Lung (tissue), 12 donors: Measurements from ENCODE around the gene KRT17. TPM values are rescaled to one million over a fixed set of nuclear protein-coding genes. Genes with fewer than 3 reads are reported as not detected.

ENCODE experiments used
- ATAC-seq: fragments of 200-7000 bp; cut with Tn5 transposase; one replicate; pipeline ENCODE4 v1.9.1; 2020; ENCODE audit warnings: moderate number of reproducible peaks; ENCODE audit not compliant: insufficient read depth, low FRiP score
- DNase-seq, 3 donors: peaks; one replicate each; pipeline ENCODE4 v3.0.0-alpha.2; 2013 to 2017
- H3K27ac ChIP-seq, 2 donors: one replicate each; pipeline ENCODE4 v1.5.1; 2013; ENCODE audit warnings: mild to moderate bottlenecking in 2 of 2, moderate library complexity in 2 of 2, control low read depth in 1 of 2, inconsistent platforms in 1 of 2, low read depth in 1 of 2, low read length in 1 of 2
- H3K27me3 ChIP-seq, 3 donors: one replicate each; pipeline ENCODE4 v1.5.1; 2013; ENCODE audit warnings: low read length in 2 of 3; ENCODE audit not compliant: control insufficient read depth in 3 of 3, insufficient read depth in 3 of 3
- H3K36me3 ChIP-seq, 4 donors: one replicate each; pipeline ENCODE4 v1.5.1; 2013; ENCODE audit warnings: low read length in 4 of 4, mild to moderate bottlenecking in 1 of 4, moderate library complexity in 1 of 4; ENCODE audit not compliant: control insufficient read depth in 4 of 4, insufficient read depth in 4 of 4
- H3K4me1 ChIP-seq, 5 donors: one replicate each; pipeline ENCODE4 v1.5.1; 2013; ENCODE audit warnings: low read length in 5 of 5, mild to moderate bottlenecking in 2 of 5, moderate library complexity in 1 of 5; ENCODE audit not compliant: control insufficient read depth in 5 of 5, insufficient read depth in 5 of 5
- H3K4me3 ChIP-seq: one replicate; pipeline ENCODE4 v1.5.1; 2013; ENCODE audit warnings: mild to moderate bottlenecking, control low read depth, moderate library complexity
- H3K9ac ChIP-seq, 2 donors: one replicate each; pipeline ENCODE4 v1.5.1; 2013; ENCODE audit warnings: low read length in 2 of 2, control low read depth in 1 of 2; ENCODE audit not compliant: insufficient read depth in 1 of 2
- H3K9me3 ChIP-seq, 4 donors: one replicate each; pipeline ENCODE4 v1.5.1; 2013; ENCODE audit warnings: low read length in 3 of 4, mild to moderate bottlenecking in 1 of 4, moderate library complexity in 1 of 4; ENCODE audit not compliant: control insufficient read depth in 4 of 4, insufficient read depth in 3 of 4
- WGBS, 2 donors: extraction: QIAGEN DNeasy Blood & Tissue Kit; methylation state at CpG; one replicate each; pipeline ENCODE4 v1.1.7; 2013; 5-methylcytosine and 5-hydroxymethylcytosine counted together
- polyA plus RNA-seq, 2 donors: library from polyadenylated mRNA; stranded (reverse); fragments of 200-250 nt; gene quantifications; one replicate each; pipeline ENCODE4 v1.2.1, GENCODE V29; 2013
- total RNA-seq, 2 donors: library from RNA; depleted of rRNA in 1 of 2; stranded (reverse); fragments of >200 nt in 1 of 2; gene quantifications; one replicate each; pipeline ENCODE4 v1.2.1, GENCODE V29; 2014 to 2021
- TF ChIP-seq, protein P1 (sequence below): IDR thresholded peaks from 2 replicates; pipeline ENCODE4 v1.5.1; 2012; ENCODE audit warnings: mild to moderate bottlenecking; ENCODE audit errors: control extremely low read depth, extremely low read depth
- donor health status: control.
- donor health status: control.
- donor health status: Bipolar disorder and iron deficiency.
- donor health status: healthy.
- donor health status: DM: yes; HTN: yes; CAD: no.

KRT17 gene
- total and polyA plus RNA-seq, 4 donors, result 27.3 to 47.2 (median 42.6) TPM

DNA sequence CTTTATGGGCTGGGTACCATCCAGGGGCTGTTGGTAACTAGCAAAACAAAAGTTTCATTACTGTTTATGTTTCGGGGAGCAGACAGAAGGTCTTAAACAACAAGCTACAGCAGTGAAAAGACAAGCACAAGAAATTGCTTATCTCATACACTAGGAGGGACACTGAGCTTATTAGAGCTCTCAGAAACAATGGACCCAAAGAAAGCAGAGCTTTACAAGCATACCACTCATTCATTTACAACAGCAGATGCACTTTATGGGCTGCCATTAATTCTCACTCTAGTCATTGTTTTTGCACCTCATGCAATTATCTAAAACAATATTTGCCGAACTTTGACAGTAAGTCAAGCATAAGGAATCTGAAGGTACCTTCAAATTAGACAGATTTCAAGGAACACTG lies 21.9 kb downstream of the KRT17 start:
- no peak overlapping the region for H3K9ac ChIP-seq
- no peak overlapping the region for H3K4me3 ChIP-seq
- DNase-seq (no peak), ATAC-seq (no peak)
- H3K27ac ChIP-seq, result no peak overlapping the region
- 74 to 88% methylated on average over 2 of the region's 2 CpGs for WGBS, 2 donors
- H3K27me3 ChIP-seq, result no peaks in the 10 kb centered on the region
- no peaks in the 10 kb centered on the region for H3K36me3 ChIP-seq
- H3K9me3 ChIP-seq, result peaks cover 0 to 3% (median 2%) of the 10 kb centered on the region in 4 donors
- H3K4me1 ChIP-seq, result no peaks in the 10 kb centered on the region
- TF ChIP-seq, protein P1, sequence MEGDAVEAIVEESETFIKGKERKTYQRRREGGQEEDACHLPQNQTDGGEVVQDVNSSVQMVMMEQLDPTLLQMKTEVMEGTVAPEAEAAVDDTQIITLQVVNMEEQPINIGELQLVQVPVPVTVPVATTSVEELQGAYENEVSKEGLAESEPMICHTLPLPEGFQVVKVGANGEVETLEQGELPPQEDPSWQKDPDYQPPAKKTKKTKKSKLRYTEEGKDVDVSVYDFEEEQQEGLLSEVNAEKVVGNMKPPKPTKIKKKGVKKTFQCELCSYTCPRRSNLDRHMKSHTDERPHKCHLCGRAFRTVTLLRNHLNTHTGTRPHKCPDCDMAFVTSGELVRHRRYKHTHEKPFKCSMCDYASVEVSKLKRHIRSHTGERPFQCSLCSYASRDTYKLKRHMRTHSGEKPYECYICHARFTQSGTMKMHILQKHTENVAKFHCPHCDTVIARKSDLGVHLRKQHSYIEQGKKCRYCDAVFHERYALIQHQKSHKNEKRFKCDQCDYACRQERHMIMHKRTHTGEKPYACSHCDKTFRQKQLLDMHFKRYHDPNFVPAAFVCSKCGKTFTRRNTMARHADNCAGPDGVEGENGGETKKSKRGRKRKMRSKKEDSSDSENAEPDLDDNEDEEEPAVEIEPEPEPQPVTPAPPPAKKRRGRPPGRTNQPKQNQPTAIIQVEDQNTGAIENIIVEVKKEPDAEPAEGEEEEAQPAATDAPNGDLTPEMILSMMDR, result no peak

DNA sequence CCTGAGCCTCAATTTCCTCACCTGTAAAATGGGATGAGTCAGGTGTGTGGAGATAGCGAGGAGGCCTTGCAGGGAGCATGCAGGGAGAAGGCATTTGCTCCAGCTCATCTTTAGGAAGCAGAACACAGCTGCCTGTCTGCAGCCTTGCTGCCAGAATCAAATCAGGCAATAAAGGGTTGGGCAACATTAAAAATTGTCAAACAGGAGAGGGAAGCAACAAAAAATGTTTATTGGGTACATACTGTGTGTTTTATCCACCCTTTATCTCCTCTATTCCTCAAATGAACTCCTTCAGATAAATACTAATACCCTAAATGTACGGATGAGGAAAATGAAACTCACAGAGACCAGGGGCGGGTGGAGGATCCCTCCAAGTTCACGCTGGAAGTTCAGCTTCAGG lies 24.1 kb downstream of the KRT17 start:
- Histone ChIP-seq H3K9me3 (no peaks in the 10 kb centered on the region), H3K9ac (no peak overlapping the region), H3K4me3 (no peak overlapping the region), H3K36me3 (no peaks in the 10 kb centered on the region), H3K4me1 (no peaks in the 10 kb centered on the region), H3K27me3 (no peaks in the 10 kb centered on the region), H3K27ac (no peak overlapping the region)
- DNase-seq (no peak), ATAC-seq (no peak)
- TF ChIP-seq, protein P1, result no peak
- 71 to 76% methylated on average over 4 of the region's 4 CpGs for WGBS, 2 donors

DNA sequence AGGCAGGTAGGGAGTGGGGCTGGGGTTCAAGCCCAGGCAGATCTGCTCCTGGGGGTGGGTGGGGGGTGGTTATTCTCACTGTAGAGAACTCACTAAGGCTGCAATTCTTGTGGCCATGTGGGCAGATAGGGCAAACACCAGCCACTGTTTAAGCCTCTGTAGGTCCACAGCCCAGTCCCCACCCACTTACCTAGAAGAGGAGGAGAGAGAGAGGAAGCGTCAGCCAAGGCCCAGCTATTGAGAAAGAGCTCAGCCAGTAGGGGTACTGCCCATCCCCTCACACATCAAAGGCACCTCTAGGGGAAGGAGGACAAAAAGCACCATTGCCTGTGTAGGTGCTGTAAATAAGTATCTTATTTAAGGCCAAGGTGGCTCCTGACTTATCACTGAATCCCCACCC lies 24.7 kb downstream of the KRT17 start:
- Histone ChIP-seq H3K9me3 (no peaks in the 10 kb centered on the region), H3K27ac (no peak overlapping the region), H3K36me3 (no peaks in the 10 kb centered on the region), H3K4me3 (no peak overlapping the region), H3K9ac (no peak overlapping the region), H3K4me1 (no peaks in the 10 kb centered on the region), H3K27me3 (no peaks in the 10 kb centered on the region)
- DNase-seq, result no peak
- WGBS, 2 donors, result 21 to 40% methylated on average over 1 of the region's 1 CpG
- TF ChIP-seq, protein P1, result no peak
- no peak for ATAC-seq

DNA sequence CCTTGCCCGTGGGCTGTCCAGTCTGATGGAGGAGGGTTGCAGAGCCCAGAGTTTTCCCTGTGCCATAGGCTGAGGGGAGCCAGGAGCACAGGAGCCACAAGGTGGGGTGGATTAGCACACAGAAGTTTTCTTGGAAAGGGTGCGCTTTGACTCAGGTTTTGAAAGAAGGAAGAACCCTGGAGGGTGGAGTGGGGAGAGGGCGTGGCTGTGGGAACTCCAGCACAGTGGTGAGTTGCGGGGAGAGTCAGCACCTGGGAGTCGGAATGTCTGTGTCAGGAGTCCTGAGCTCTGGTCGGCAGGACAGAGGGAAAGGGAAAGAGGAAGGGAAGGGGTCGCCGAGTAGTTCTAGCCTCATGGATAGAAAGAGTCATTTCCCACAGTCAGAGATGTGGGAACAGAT lies 28.8 kb downstream of the KRT17 start:
- Histone ChIP-seq H3K4me1 (no peaks in the 10 kb centered on the region), H3K27me3 (no peaks in the 10 kb centered on the region), H3K27ac (no peak overlapping the region), H3K9ac (no peak overlapping the region), H3K4me3 (no peak overlapping the region), H3K36me3 (no peaks in the 10 kb centered on the region), H3K9me3 (no peaks in the 10 kb centered on the region)
- ATAC-seq (no peak), DNase-seq (no peak)
- WGBS, 2 donors, result 77 to 80% methylated on average over 8 of the region's 8 CpGs
- TF ChIP-seq, protein P1, result no peak
